ENCODE measurements around the gene NCAPH2.

NCAPH2 gene

GRCh38 chr22:50463188-50463900 lies 44.7 kb upstream of the NCAPH2 start:
- no peak overlapping the region for H3K27ac ChIP-seq
- TF ChIP-seq, protein P1, sequence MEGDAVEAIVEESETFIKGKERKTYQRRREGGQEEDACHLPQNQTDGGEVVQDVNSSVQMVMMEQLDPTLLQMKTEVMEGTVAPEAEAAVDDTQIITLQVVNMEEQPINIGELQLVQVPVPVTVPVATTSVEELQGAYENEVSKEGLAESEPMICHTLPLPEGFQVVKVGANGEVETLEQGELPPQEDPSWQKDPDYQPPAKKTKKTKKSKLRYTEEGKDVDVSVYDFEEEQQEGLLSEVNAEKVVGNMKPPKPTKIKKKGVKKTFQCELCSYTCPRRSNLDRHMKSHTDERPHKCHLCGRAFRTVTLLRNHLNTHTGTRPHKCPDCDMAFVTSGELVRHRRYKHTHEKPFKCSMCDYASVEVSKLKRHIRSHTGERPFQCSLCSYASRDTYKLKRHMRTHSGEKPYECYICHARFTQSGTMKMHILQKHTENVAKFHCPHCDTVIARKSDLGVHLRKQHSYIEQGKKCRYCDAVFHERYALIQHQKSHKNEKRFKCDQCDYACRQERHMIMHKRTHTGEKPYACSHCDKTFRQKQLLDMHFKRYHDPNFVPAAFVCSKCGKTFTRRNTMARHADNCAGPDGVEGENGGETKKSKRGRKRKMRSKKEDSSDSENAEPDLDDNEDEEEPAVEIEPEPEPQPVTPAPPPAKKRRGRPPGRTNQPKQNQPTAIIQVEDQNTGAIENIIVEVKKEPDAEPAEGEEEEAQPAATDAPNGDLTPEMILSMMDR (conservative IDR thresholded peaks at IDR 0.05) = no peak

- H3K27ac ChIP-seq = no peak overlapping the region
- TF ChIP-seq, protein P1 (conservative IDR thresholded peaks at IDR 0.05) = no peak
These were observed 43.6 kb upstream of the NCAPH2 start for GRCh38 chr22:50464451-50464850.

GRCh38 chr22:50465066-50465930 lies 42.7 kb upstream of the NCAPH2 start:
- no peak overlapping the region for H3K27ac ChIP-seq
- TF ChIP-seq, protein P1 (conservative IDR thresholded peaks at IDR 0.05) = no peak

- TF ChIP-seq, protein P1 (conservative IDR thresholded peaks at IDR 0.05) = no peak
- H3K27ac ChIP-seq = no peak overlapping the region
These were observed 40.7 kb upstream of the NCAPH2 start for GRCh38 chr22:50467341-50467740.

DNA sequence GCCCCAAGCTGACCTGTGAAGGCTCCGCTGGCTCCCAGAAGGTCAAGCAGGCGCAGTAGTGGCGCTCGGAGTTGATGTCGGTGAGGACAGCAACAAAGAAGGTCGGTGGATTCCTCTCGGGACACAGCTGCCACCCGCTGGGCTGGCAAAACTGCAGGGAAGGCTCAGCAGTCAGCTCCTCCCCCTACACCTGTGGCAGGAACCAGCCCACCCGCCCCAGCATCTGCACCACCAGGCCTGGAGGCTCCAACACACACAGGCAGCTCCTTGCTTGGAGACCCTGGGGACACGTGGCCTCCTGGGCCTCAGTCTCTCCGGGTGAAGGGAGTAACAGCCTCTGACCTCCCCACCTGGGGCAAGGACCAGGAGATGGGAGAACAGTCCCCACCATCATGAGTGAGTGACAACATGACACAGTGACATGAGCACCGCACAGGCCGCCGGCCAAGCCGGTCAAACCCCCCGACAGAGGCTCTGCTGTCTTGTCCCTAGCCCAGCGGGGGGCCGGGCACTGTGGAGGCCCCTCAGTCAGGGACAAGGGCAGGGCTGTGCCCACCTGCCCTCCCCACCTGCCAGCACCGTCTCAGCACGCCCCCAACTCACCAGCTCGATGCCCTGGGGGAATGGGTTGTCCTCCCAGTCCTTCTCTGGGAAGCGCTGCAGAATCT lies 40.1 kb upstream of the NCAPH2 start:
- TF ChIP-seq, protein P1 (conservative IDR thresholded peaks at IDR 0.05) = no peak
- no peak overlapping the region for H3K27ac ChIP-seq

DNA sequence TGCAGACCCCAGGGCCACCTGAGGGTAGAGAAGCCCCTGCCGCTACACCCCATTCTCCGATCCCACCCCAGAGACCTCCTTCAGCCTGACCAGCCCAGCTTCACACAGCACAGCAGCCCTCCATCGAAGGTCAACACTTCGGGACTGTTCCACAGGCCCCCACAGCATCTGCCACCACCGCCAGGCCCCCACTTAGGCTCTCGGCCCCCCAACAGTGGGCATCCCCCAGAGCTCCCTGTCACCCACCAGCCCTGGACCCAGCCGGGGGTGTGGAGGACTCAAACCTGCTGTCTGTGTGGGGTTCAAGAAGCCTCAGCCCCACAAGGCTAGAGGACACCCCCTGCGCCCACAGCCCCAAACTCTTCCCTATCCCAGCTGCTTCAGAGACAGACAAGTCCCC lies 39.4 kb upstream of the NCAPH2 start:
- H3K27ac ChIP-seq = no peak overlapping the region
- TF ChIP-seq, protein P1 (conservative IDR thresholded peaks at IDR 0.05) = no peak
